ENCODE results near the gene RELL1.

DNA sequence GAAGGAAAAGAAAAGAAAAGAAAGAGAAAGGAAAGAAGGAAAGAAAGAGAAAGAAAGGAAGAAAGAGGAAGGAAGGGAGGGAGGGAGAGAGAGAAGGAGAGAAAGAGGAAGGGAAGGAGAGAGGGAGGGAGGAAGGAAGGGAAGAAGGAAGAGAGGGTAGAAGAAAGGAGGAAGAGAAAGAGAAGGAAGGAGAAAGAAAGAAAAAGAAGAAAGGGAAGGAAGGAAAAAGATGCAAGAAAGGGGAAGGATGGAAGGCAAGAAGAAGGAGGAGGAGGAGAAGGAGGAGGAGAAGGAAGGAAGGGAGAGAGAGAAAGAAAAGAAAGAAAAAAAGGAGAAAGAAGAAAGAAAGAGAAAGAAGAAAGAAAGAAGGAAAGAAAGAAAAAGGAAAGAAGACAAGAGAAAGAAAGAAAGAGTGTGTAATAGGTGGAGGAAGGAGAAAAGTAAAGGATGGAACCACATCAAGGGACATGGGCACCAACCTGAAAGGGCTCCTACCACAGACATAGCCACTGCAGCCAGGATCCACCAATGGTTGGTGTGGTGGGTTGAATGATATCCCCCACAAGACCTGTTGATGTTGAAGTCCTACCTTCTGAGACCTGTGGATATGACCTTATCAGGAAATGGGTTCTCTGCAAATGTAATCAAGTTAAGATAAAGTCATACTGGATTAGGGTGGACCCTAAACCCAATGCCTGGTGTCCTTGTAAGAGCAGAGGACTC is 80.2 kb downstream of the RELL1 start:
- TF ChIP-seq POLR2A (IDR thresholded peaks at IDR 0.05; ENCODE audit: low read length) (no peak), GATA1 (IDR thresholded peaks at IDR 0.05; ENCODE audit: low read depth, low read length) (no peak)

All from erythroblast (primary cell).